HG03521 (cell line): ENCODE results near the gene PLXNA4.

Experiments
- ATAC-seq: cut with Tn5 transposase; IDR thresholded peaks from one replicate; pipeline ENCODE4 v1.9.1; 2021; ENCODE audit warnings: mild to moderate bottlenecking, moderate library complexity; ENCODE audit not compliant: unreplicated experiment

The PLXNA4 gene

GRCh38 chr7:132249256-132249971, 326.9 kb downstream of the PLXNA4 start:
- no peak for ATAC-seq

DNA sequence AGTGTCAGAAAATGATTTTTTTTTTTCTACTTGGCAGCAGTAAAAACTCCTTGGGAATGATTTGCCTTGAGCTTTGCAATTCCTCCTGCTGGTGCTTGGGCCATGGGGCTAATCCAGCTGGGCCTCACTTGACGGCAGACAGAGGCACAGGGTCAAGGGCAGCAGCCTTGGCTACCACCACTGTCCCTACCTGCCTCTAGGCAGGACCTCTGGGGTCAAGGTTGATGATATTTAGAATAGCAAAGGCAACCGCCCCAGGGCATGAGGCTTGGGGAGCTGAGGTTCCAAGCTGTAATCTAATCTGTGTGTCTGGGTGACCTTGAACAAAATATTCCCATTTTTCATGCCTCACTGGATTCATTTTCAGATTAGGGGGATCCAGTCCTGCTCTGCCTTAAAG, 327.4 kb downstream of the PLXNA4 start:
- no peak for ATAC-seq

GRCh38 chr7:132247995-132248618, 328.2 kb downstream of the PLXNA4 start:
- ATAC-seq: no peak

GRCh38 chr7:132246591-132246990, 329.7 kb downstream of the PLXNA4 start:
- no peak for ATAC-seq

DNA sequence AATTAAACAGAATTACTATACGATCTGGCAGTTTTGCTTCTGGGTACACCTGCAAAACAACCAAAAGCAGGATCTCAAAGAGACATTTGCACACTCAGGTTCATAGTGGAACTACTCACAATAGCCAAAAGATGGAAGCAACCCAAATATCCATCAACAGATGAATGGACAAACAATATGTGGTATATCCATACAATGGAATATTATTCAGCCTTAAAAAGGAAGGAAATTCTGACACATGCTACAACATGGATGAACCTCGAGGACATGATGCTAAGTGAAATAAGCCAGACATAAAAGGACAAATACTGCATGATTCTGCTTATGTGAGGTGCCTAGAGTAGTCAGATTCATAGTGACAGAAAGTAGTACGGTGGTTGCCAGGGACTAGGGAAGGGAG, 330.7 kb downstream of the PLXNA4 start:
- ATAC-seq: no peak

- ATAC-seq: no peak
Observed at GRCh38 chr7:132244903-132245480, 331.3 kb downstream of the PLXNA4 start.

DNA sequence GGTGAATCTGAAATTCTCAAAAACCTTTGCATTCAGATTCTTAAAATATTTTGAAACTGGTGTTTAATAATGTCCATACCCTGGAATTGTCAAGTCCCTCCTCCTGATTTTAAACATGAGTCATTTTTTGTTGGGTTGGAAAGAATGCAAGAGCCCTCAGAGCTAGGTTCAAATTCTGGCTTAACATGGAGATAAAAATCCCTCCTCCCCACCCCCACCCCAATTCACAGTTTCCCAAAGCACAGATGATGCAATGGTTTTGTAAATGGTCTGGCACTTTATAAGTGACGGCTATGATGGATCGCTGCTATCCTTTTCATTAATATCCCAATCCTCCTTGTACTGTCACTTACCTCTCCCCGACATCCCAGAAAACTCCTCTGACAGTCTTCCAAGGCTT, 332.8 kb downstream of the PLXNA4 start:
- ATAC-seq: no peak

- no peak for ATAC-seq
Observed at GRCh38 chr7:132243051-132243450, 333.2 kb downstream of the PLXNA4 start.

DNA sequence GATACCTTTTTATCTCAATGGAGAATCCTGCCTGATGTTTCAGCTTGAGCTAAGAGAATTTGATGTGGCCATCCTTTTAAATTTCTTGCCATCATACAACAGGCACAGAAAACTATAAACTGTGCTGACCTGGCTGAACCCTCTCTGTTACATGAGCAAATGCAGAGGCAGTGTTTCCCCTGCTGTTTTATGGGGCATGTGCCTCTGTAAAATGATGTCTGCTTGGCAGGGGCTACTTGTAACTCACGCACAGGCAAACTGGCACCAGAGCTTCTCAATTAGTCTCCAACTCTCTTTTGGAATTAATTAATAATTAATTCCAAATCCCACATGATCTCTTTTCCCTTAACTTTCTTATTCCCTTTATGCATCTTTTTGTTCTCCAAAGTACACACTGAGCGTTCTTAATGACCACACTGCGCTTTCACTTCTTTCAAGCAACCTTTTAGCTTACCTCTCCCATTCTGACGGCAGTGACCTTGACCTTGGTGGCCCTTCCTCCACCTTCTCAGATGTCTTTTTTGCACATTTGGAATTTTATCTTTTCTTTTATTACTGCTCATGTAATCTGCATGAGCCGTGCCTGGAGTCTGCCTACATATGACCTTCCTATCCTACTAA, 334.0 kb downstream of the PLXNA4 start:
- no peak for ATAC-seq

DNA sequence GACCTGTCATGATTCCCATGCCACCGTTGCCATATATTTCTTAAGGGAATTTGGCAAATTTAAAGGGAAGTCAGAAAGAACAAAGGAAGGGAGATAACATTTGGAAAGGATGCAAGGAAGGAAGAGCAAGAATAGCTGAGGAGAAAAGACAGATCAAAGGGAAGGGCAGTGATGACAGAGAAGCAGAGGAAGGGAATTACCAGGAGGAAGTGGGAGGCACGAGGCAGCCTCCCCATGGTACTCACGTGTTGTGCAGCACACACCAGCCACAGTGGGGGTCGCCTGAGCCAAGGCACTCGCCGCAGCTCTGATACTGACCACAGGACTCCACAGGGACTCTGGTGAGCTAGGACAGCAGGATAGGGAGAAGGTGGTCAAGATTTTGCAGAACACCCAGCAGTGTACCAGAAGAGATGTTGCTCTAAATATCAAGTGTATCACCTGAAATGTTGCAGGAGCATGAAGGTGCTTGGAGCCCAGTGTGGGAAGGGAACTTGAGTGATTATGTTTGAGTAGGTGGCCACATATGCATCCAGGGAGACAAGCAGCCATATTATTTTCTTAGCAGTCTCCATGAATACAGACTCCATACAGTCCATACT, 335.3 kb downstream of the PLXNA4 start:
- ATAC-seq: no peak

- ATAC-seq: no peak
Observed at GRCh38 chr7:132240262-132240661, 336.0 kb downstream of the PLXNA4 start.

- no peak for ATAC-seq
Observed at GRCh38 chr7:132239422-132239994, 336.8 kb downstream of the PLXNA4 start.

DNA sequence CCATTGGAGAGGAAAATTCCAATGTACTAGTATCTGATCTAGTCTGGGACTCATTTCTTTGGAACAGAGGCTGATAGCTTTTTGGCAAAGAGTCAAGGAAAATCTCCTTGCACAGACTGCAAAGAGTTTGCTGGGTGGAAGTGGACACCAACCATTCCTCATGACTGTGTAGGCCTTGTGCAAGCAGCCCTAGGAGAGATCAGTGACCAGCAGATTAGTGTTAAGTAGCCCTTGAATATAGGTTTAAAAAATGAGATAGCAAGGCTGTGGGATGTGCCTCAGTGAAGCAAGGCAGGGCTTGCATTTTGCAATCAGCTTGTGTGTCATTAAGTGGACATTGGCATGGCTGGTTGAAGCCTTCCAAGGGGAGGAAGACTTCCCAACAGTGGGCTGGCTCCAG, 341.6 kb downstream of the PLXNA4 start:
- no peak for ATAC-seq

GRCh38 chr7:132232406-132232805, 343.9 kb downstream of the PLXNA4 start:
- no peak for ATAC-seq

- ATAC-seq: no peak
Observed at GRCh38 chr7:132230462-132230861, 345.8 kb downstream of the PLXNA4 start.

GRCh38 chr7:132228240-132228639, 348.0 kb downstream of the PLXNA4 start:
- ATAC-seq: no peak

GRCh38 chr7:132226957-132227290, 349.3 kb downstream of the PLXNA4 start:
- no peak for ATAC-seq

GRCh38 chr7:132226046-132226956, 350.0 kb downstream of the PLXNA4 start:
- no peak for ATAC-seq

DNA sequence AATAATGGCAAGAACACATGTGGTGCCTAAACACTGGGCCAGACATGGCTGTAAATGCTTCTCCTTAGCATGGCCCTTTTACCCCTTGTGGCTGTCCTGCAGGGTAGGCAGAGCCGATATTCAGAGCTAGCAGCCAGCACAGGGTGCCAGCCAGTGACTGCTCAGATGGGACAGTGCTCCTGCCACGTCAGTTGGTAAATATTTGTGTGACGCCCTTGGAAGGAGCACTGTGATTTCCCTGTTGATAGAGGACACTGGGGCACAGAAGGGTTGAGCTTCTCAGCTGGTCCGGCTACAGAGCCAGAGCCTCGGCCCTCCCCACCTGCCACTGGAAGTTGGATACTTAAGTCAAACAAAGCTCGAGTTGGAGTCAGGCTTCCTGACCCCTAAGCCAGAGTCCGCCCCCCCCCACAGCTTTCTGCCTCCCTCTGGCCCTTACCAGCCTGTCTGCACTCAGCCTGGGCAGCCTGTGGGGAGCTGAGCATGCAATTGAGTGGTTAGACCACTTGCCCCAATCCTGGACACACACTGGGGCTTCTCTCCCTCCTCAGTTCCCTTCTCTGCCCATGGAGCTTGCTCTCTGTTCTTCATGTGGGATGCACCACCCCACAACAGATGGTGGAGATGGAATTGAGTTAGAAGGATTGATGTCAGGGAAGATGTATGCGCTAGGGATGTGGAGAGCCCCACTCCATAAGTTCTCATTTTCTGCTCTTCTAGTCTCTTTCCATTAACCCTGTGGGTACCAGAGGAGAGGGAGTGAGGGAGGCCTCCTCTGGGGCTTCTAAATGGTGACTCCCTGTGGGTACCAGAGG, 350.8 kb downstream of the PLXNA4 start:
- ATAC-seq: no peak
